HEK293T (cell line): ENCODE measurements around the gene SMOC2.

Experiments
- FOXK2 ChIP-seq: fragments of 450-650 bp; IDR thresholded peaks from 2 replicates; pipeline ENCODE4 v1.6.1; 2016; ENCODE audit warnings: mild to moderate bottlenecking
- LEF1 ChIP-seq: fragments of 450-650 bp; IDR thresholded peaks from 2 replicates; pipeline ENCODE4 v1.6.1; 2017; ENCODE audit warnings: mild to moderate bottlenecking, borderline replicate concordance
- SP1 ChIP-seq: fragments of 450-650 bp; IDR thresholded peaks from 2 replicates; pipeline ENCODE4 v1.6.1; 2017

DNA sequence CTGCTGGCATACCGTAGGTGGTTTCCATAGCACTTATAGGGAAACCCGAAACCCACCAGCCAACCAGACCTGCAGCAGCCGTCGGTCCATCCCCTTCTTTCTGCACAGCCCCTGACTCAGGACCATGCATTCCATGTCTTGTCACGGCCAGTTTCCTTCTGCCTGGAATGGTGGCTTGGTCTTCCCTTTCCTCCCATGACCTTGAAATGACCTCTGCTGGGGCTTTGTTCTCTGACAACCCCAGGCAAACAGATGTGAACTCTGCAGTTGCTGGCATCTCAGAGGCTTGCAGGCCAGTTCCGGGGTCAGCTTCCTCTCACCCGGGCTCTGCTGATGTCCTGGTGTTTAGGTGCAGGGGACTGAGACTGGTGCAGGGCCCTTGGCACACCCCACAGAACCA is 250.8 kb downstream of the SMOC2 start:
- TF ChIP-seq SP1 (no peak), LEF1 (no peak), FOXK2 (no peak)
